ENCODE results near the gene SPRED2. TPM values are rescaled to one million over a fixed set of nuclear protein-coding genes. Genes with fewer than 3 reads are reported as not detected.

The SPRED2 gene
- total RNA-seq, 4 donors from 2014 or later = 12.5 to 21.2 (median 13.8) TPM

- no peaks in the 10 kb centered on the region for H3K9me3 ChIP-seq
- 17 to 31% methylated on average over 3 to 4 of the region's 4 CpGs for WGBS, 2 donors (ENCODE audit: low coverage in 1 of 2)
- no peak overlapping the region for H3K4me3 ChIP-seq
- no peak for TF ChIP-seq EP300 (IDR thresholded peaks at IDR 0.05)
- no peak for TF ChIP-seq POLR2AphosphoS5 (IDR thresholded peaks at IDR 0.05)
- TF ChIP-seq, protein P1, sequence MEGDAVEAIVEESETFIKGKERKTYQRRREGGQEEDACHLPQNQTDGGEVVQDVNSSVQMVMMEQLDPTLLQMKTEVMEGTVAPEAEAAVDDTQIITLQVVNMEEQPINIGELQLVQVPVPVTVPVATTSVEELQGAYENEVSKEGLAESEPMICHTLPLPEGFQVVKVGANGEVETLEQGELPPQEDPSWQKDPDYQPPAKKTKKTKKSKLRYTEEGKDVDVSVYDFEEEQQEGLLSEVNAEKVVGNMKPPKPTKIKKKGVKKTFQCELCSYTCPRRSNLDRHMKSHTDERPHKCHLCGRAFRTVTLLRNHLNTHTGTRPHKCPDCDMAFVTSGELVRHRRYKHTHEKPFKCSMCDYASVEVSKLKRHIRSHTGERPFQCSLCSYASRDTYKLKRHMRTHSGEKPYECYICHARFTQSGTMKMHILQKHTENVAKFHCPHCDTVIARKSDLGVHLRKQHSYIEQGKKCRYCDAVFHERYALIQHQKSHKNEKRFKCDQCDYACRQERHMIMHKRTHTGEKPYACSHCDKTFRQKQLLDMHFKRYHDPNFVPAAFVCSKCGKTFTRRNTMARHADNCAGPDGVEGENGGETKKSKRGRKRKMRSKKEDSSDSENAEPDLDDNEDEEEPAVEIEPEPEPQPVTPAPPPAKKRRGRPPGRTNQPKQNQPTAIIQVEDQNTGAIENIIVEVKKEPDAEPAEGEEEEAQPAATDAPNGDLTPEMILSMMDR (IDR thresholded peaks at IDR 0.05) = no peak
- TF ChIP-seq POLR2A (IDR thresholded peaks at IDR 0.05) = no peak
- peak overlapping the region in 3 of 4 donors; percentile 10 to 54 (median 35) for H3K27ac ChIP-seq
- peak; percentile 86 for ATAC-seq
- no peaks in the 10 kb centered on the region for H3K27me3 ChIP-seq
- peaks cover 0 to 26% (median 0%) of the 10 kb centered on the region in 3 donors for H3K4me1 ChIP-seq
- H3K36me3 ChIP-seq = no peaks in the 10 kb centered on the region
Measured at GRCh38 chr2:65281627-65282351, 150.6 kb downstream of the SPRED2 start.

DNA sequence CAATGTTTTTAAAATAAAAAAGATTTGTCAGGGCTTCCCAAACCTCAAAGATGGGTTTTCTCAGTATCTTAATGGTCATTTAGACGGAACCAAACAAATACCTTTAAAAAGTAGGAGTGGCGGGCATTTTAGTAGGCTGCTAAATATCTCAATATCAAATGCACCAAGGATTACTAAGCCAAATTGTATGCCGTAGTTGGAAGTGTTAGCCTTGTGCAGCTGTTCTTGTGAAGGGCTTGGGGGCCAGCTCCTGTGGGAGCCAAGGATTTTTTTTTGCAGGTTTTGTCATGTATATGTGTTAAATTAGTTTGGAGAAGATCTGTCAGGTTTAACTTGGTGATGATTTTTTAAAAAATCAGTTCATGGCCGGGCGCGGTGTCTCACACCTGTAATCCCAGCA is 152.6 kb downstream of the SPRED2 start:
- Histone ChIP-seq H3K4me1 (peaks cover 0 to 28% (median 0%) of the 10 kb centered on the region in 3 donors), H3K9me3 (no peaks in the 10 kb centered on the region), H3K27ac (no peak overlapping the region), H3K4me3 (no peak overlapping the region), H3K36me3 (no peaks in the 10 kb centered on the region), H3K27me3 (no peaks in the 10 kb centered on the region)
- no peak for ATAC-seq
- 82 to 90% methylated on average over 4 to 6 of the region's 6 CpGs for WGBS, 2 donors (ENCODE audit: low coverage in 1 of 2)
- TF ChIP-seq EP300 (IDR thresholded peaks at IDR 0.05) = no peak
- TF ChIP-seq, protein P1 (IDR thresholded peaks at IDR 0.05) = no peak
- no peak for TF ChIP-seq POLR2AphosphoS5 (IDR thresholded peaks at IDR 0.05)
- TF ChIP-seq POLR2A (IDR thresholded peaks at IDR 0.05) = no peak

DNA sequence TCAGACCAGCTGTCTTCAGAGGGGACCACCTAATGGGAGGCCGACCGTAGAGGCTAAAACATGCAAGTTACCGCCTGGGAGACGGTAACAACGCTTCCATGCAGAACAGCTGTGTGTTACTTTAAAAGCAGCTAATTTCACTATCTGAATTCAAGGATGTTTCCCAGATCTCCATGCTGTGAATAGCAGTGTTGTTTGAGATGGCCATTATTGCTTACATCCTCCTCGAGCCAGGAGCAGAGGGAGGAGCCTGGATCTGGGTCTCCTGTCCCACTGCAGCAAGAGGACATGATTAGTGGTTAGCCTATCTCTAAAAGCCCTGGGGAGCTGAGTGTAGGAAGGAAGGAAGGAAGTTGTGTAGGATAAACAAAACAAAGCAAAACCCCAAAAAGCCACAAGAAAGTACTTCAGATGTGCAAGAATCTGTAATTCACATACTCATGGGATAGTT is 153.8 kb downstream of the SPRED2 start:
- H3K4me3 ChIP-seq = no peak overlapping the region
- 54 to 62% methylated on average over 5 to 6 of the region's 6 CpGs for WGBS, 2 donors (ENCODE audit: low coverage in 1 of 2)
- no peaks in the 10 kb centered on the region for H3K27me3 ChIP-seq
- H3K9me3 ChIP-seq = no peaks in the 10 kb centered on the region
- H3K4me1 ChIP-seq = peaks cover 0 to 28% (median 0%) of the 10 kb centered on the region in 3 donors
- no peaks in the 10 kb centered on the region for H3K36me3 ChIP-seq
- TF ChIP-seq, protein P1 (IDR thresholded peaks at IDR 0.05) = no peak
- no peak for TF ChIP-seq POLR2AphosphoS5 (IDR thresholded peaks at IDR 0.05)
- no peak for TF ChIP-seq POLR2A (IDR thresholded peaks at IDR 0.05)
- no peak for TF ChIP-seq EP300 (IDR thresholded peaks at IDR 0.05)
- H3K27ac ChIP-seq = no peak overlapping the region
- no peak for ATAC-seq

DNA sequence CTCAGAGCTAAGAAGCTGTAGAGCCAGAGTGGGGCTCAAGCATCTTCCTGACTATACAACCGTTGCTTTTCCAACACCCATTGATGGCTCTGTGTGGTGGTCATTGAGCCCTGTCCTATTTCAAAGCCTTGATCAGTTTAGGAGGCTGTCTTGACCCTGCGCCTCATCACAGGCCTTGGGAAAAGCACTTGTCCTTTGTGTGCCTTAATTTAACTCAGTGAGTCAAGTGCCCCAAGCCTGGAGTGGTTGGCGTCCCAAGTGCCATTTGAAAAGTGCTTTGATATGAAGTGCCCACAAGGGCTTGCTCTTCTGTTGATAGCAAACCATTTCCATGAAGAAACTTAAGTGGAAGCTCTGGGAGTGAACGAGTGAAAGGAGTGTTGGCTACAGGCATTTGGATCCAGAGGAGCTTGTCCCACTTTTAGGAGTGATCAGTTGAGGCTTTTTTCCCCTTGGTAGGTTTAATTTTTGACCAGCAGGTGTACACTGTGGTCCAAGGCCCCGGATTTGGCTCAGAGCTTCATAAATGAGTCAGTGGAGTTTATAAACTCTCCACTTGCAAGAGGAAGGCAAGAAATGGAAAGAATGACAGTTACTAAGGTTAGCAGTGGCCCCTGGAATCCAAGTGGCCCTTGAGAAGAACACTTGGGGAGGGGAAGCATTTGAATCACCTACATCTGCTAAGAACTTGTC is 154.5 kb downstream of the SPRED2 start:
- peaks cover 0 to 5% of the 10 kb centered on the region in 2 donors for H3K36me3 ChIP-seq
- no peak for TF ChIP-seq POLR2AphosphoS5 (IDR thresholded peaks at IDR 0.05)
- TF ChIP-seq, protein P1 (IDR thresholded peaks at IDR 0.05) = no peak
- no peak for TF ChIP-seq EP300 (IDR thresholded peaks at IDR 0.05)
- TF ChIP-seq POLR2A (IDR thresholded peaks at IDR 0.05) = no peak
- H3K27ac ChIP-seq = no peak overlapping the region
- H3K9me3 ChIP-seq = no peaks in the 10 kb centered on the region
- H3K4me1 ChIP-seq = peaks cover 0 to 25% (median 0%) of the 10 kb centered on the region in 3 donors
- H3K27me3 ChIP-seq = no peaks in the 10 kb centered on the region
- no peak for ATAC-seq
- H3K4me3 ChIP-seq = no peak overlapping the region
- 77 to 82% methylated on average over 4 to 5 of the region's 5 CpGs for WGBS, 2 donors (ENCODE audit: low coverage in 1 of 2)
